AG09319 (cell line): ENCODE results near the gene TANC1.
A peak's percentile ranks its signal among the peaks of the same experiment; 100 is the strongest.

Source experiments
- DNase-seq: peaks from one replicate; pipeline ENCODE4 v3.0.0-alpha.2; 2010; ENCODE audit warnings: low read depth; ENCODE audit errors: extremely low read depth
- CTCF ChIP-seq: IDR thresholded peaks from 2 replicates; pipeline ENCODE4 v1.5.1; 2011; ENCODE audit warnings: low read depth, mild to moderate bottlenecking, inconsistent platforms, low read length, moderate library complexity

The TANC1 gene

DNA sequence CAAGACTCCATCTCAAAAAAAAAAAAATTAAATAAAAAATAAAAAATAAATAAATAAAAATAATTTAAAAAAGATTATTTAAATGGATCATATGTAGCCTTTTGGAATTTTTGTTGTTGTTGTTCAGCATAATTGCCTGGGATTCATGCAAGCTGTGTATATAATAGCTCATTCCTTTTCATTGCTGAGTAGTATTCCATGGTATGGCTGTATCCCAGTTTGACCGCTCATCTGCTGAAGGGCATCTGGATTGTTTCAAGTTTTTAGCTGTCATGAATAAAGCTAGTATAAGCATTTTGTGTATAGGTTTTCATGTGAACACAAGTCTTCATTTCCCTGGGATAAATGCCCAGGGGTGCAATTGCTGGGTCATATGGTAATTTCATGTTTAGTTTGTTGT, 6.4 kb upstream of the TANC1 start:
- DNase-seq, result no peak
- no peak for TF ChIP-seq CTCF

- no peak for DNase-seq
- no peak for TF ChIP-seq CTCF
Observed at GRCh38 chr2:158963071-158963470, 5.4 kb upstream of the TANC1 start.

GRCh38 chr2:158965107-158965506, 3.3 kb upstream of the TANC1 start:
- no peak for TF ChIP-seq CTCF
- no peak for DNase-seq

DNA sequence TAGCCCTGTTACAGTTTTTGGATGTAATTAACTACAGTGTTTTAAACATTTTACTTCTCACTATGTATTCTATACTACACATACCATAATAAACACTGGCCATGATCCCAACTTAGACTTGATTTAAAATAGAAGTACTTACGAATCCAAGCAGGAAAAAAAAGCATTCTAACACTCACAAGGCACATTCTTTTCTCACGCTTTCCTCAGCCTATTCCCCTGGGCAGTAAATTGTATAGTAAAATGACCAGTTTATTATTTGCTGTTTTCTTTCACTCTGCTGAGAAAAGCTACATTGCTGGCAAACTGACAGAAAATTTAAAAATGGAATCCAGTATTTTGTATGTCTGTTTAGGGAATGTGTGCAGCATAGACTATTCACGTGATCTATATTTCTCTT, 2.8 kb upstream of the TANC1 start:
- no peak for DNase-seq

DNA sequence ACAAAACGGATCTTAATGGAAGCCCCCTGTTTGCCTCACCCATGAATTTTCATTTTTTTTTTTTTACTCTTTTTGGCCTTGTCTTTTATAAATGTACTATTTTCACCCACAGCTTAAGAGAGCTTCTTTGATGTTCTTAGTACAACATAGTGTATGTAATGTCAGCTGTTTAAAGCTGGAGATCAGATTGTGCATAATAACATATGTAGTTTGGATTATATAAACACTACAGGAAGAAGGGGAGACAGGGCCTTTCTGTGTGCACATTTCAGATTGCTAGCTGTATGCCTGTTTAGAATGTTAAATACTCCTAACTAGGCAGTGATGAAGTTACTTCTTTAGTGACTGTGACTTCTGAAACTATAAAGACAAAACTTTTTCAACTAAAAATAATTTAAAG, 2.1 kb upstream of the TANC1 start:
- TF ChIP-seq CTCF, result no peak
- DNase-seq, result no peak

More for the DNA sequence above, 2.8 kb upstream of the TANC1 start:
- no peak for TF ChIP-seq CTCF

- no peak for TF ChIP-seq CTCF
- DNase-seq, result no peak
Observed at GRCh38 chr2:158967114-158967730, 1.2 kb upstream of the TANC1 start.

GRCh38 chr2:158967731-158968395, 577 bp upstream of the TANC1 start:
- TF ChIP-seq CTCF, result no peak
- peak; percentile 63 for DNase-seq
